Measurements from ENCODE around the gene KAT5. TPM values are rescaled to one million over a fixed set of nuclear protein-coding genes. Genes with fewer than 3 reads are reported as not detected.

Gene KAT5
- total RNA-seq = 33.8 and 37.9 TPM in 2 replicates

GRCh38 chr11:65711785-65712632, at the start of gene KAT5:
TSS of gene KAT5 (plus strand) at chr11:65712252. CDS start at chr11:65712268, 16 bp downstream.

DNA sequence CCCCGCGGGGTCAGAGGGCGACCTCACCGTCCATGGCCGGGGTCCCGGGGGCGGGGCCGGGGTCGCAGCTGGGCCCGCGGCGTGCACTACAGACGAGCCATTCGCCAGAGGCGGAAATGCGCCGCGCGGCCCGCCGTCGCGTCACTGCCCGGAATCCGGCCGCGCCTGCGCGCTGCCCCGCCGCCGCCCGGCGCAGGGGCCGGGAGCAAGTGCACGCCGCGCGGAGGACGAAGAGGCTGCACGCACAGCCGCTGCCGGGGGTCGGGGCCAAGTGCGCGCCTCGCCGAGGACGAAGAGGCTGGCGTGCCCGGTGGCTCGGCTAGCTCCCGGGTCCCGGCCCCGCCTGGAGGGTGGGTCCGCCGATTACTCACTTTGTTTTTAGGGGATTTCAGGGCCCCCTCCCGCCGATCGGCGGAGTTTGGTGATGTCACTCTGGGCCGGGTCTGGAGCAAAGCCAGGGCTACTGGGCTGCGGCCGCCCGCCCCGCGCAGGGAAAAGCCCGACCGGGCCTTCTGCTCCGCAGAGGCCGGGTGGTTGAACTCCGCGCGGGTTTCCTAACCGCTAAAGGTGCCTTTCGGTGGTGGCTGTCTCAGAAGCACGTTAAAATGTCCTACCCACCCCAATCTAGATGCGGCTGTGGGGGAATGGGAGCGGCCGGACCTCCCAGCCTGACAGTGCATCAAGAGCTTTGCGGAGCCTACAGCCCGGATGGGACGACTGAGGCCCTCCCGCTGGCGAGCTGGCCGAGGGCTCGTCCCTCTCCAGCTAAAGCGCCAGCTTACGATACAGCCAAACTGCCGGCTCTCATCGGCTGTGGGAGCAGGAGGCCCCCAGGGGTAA, 49.0 kb upstream of the KAT5 start, which contains the start of gene RELA:
Gene RELA, minus strand, starts transcription at position 118 of the 840 bp plus-strand sequence. Its CDS starts 84 bp downstream, at position 34.

DNA sequence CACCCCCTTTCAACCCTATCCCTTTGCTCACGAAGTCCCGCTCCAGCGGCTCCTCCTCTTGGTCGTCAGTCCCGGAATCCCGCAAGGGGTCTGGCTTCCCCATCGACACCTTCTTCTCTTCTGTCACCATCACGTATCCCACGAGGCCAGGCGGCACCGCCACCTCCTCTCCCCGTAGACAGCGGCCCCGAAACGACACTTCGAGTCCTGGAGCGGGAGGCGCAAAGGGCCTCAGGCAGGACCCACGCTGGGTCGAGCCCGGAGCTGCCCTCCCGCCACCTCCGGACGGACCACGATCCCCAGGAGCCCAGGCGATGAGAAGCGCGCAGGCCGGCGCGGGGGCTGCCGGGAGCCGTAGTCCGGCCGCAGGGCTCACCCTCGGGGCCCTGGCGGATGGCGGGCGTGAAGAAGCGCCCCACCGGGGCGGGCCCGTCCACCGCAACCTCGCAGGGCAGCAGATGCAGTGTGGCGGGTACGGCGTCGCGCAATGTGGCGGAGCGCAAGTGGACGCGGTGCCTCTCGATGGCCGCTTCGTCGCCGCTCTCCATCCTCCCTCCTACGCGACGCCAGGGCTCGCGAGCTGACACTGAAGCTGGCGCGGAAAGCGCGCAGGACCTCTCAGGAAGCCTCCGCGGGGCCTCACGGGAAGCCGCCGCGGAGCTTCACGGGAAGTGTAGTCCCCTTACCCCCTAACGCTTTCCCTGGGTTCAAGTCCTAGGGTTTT, 8.3 kb downstream of the KAT5 start, which contains the start of gene RNASEH2C:
Gene RNASEH2C, minus strand, starts transcription at position 588 of the 724 bp plus-strand sequence. Its CDS starts 40 bp downstream, at position 548.

Other genes starting within 250 kb of the KAT5 start
- 1,648 and 1,826 TPM in 2 replicates for gene MALAT1, start 213.2 kb upstream of the KAT5 start, total RNA-seq
- 62.1 and 72.4 TPM in 2 replicates for gene SCYL1, start 187.2 kb upstream of the KAT5 start, total RNA-seq
- 47.3 and 70.5 TPM in 2 replicates for gene LTBP3, start 153.9 kb upstream of the KAT5 start, total RNA-seq
- gene ZNRD2, start 141.8 kb upstream of the KAT5 start, total RNA-seq = 66.6 and 104 TPM in 2 replicates
- gene FAM89B, start 139.7 kb upstream of the KAT5 start, total RNA-seq = 34.2 and 40.8 TPM in 2 replicates
- 40.9 and 63.1 TPM in 2 replicates for gene EHBP1L1, start 136.2 kb upstream of the KAT5 start, total RNA-seq
- gene KCNK7, start 116.5 kb upstream of the KAT5 start, total RNA-seq = 2.9 and 5.2 TPM in 2 replicates
- gene MAP3K11, start 98.0 kb upstream of the KAT5 start, total RNA-seq = 32.6 and 39.1 TPM in 2 replicates
- 33.0 and 43.0 TPM in 2 replicates for gene PCNX3, start 96.5 kb upstream of the KAT5 start, total RNA-seq
- 9.7 and 14.6 TPM in 2 replicates for gene SIPA1, start 74.2 kb upstream of the KAT5 start, total RNA-seq
- 35.5 and 68.3 TPM in 2 replicates for gene RELA, start 49.3 kb upstream of the KAT5 start, total RNA-seq
- 61.6 and 92.6 TPM in 2 replicates for gene RNASEH2C, start 8.5 kb downstream of the KAT5 start, total RNA-seq
- 21.3 and 24.3 TPM in 2 replicates for gene AP5B1, start 68.7 kb downstream of the KAT5 start, total RNA-seq
- gene OVOL1, start 74.8 kb downstream of the KAT5 start, total RNA-seq = 26.4 and 31.0 TPM in 2 replicates
- gene SNX32, start 121.7 kb downstream of the KAT5 start, total RNA-seq = 0.14 and 0.56 TPM in 2 replicates
- 1,465 and 1,537 TPM in 2 replicates for gene CFL1, start 145.9 kb downstream of the KAT5 start, total RNA-seq
- gene MUS81, start 148.2 kb downstream of the KAT5 start, total RNA-seq = 23.6 and 28.4 TPM in 2 replicates
- gene EFEMP2, start 160.5 kb downstream of the KAT5 start, total RNA-seq = 12.8 and 27.5 TPM in 2 replicates
- not detected in 2 replicates for gene CTSW, start 167.6 kb downstream of the KAT5 start, total RNA-seq
- gene FIBP, start 176.2 kb downstream of the KAT5 start, total RNA-seq = 89.0 and 143 TPM in 2 replicates
- 93.7 and 145 TPM in 2 replicates for gene CCDC85B, start 178.4 kb downstream of the KAT5 start, total RNA-seq
- 63.3 and 87.1 TPM in 2 replicates for gene FOSL1, start 188.1 kb downstream of the KAT5 start, total RNA-seq
- gene C11orf68, start 206.8 kb downstream of the KAT5 start, total RNA-seq = 10.9 and 11.0 TPM in 2 replicates
- gene DRAP1, start 207.2 kb downstream of the KAT5 start, total RNA-seq = 175 and 190 TPM in 2 replicates
- not detected in 2 replicates for gene TSGA10IP, start 233.2 kb downstream of the KAT5 start, total RNA-seq
- 35.3 and 45.9 TPM in 2 replicates for gene SART1, start 249.5 kb downstream of the KAT5 start, total RNA-seq